GM12878 (cell line): Measurements from ENCODE around the gene STAT5A. TPM values are rescaled to one million over a fixed set of nuclear protein-coding genes. Genes with fewer than 3 reads are reported as not detected.
"Not testable (repeated sequence)": the region's sequence is repeated elsewhere in the genome, so short reads cannot be mapped to it uniquely, and the experiment has no call there.

Source experiments
- ATAC-seq: fragments of 200-7000 bp; cut with Tn5 transposase; 3 replicates; pipeline ENCODE4 v1.9.1; 2020; ENCODE audit warnings: mild to moderate bottlenecking, moderate library complexity
- BruUV-seq: library from RNA; stranded (reverse); fragments of 400-500 nt; replicated peaks from 2 replicates; lab custom pipeline; 2021; lab: Mats Ljungman, UMichigan
- CTCF ChIA-PET: fragments of 300-600 bp; sonication (Branson Sonifier 250); formaldehyde crosslinking; extraction: SDS; loops from one replicate; lab custom pipeline; 2021; ENCODE audit warnings: inconsistent platforms; lab: Yijun Ruan, JAX
- POLR2A ChIA-PET: fragments of 350-600 bp; formaldehyde crosslinking; extraction: SDS; loops from one replicate; lab custom pipeline; 2021; ENCODE audit warnings: inconsistent platforms; lab: Charles Lee
- RAD21 ChIA-PET: fragments of 300-600 bp; sonication (Branson Sonifier 250); formaldehyde crosslinking; loops from one replicate; lab custom pipeline; 2023; ENCODE audit warnings: antibody characterized with exemption; ENCODE audit not compliant: unreplicated experiment; lab: Charles Lee
- SMC1A ChIA-PET: fragments of 300-600 bp; sonication (Branson Sonifier 250); formaldehyde crosslinking; loops from one replicate; lab custom pipeline; 2023; ENCODE audit not compliant: unreplicated experiment, uncharacterized antibody; lab: Charles Lee
- DNase-seq: peaks from one replicate; pipeline ENCODE4 v3.0.0-alpha.2; 2011; ENCODE audit warnings: low read depth, low spot score
- FAIRE-seq: peaks from 3 replicates; lab custom pipeline; 2011; peaks lifted over from hg19 to GRCh38; lab: Jason Lieb, UNC
- H2AFZ ChIP-seq: 2 replicates; pipeline ENCODE4 v1.6.0; 2011; ENCODE audit warnings: low read depth, low read length, control low read depth; ENCODE audit not compliant: control insufficient read depth
- H3K27ac ChIP-seq: 2 replicates; pipeline ENCODE4 v1.5.1; 2011; ENCODE audit warnings: control low read depth; ENCODE audit not compliant: control insufficient read depth, insufficient read depth
- H3K27me3 ChIP-seq, 2 experiments: replicated peaks in 1 of 2; 2 replicates each; pipeline versions ENCODE4 v1.6.0 to v1.6.1; 2011; ENCODE audit warnings: low read length in 1 of 2; ENCODE audit not compliant: control insufficient read depth in 2 of 2, insufficient read depth in 2 of 2
- H3K36me3 ChIP-seq, 2 experiments: 2 replicates each; pipeline ENCODE4 v1.5.1; 2011; ENCODE audit warnings: low read length in 1 of 2; ENCODE audit not compliant: control insufficient read depth in 2 of 2, insufficient read depth in 2 of 2
- H3K4me1 ChIP-seq: 2 replicates; pipeline ENCODE4 v1.6.1; 2011; ENCODE audit warnings: mild to moderate bottlenecking, low read length, moderate library complexity, mixed read lengths; ENCODE audit not compliant: control insufficient read depth, insufficient read depth
- H3K4me2 ChIP-seq: 2 replicates; pipeline ENCODE4 v1.6.0; 2011; ENCODE audit warnings: control low read depth; ENCODE audit not compliant: control insufficient read depth, insufficient read depth
- H3K4me3 ChIP-seq: fragments of 200-600 bp; sonication (generic); 2 replicates; pipeline ENCODE4 v1.5.1; 2016
- H3K79me2 ChIP-seq: 2 replicates; pipeline ENCODE4 v1.6.0; 2011; ENCODE audit warnings: low read length; ENCODE audit not compliant: control insufficient read depth, insufficient read depth
- H3K9ac ChIP-seq: 2 replicates; pipeline ENCODE4 v1.8.0; 2011; ENCODE audit warnings: low read length, control low read depth, mixed read lengths; ENCODE audit not compliant: control insufficient read depth, insufficient read depth
- H3K9me3 ChIP-seq: replicated peaks from 3 replicates; pipeline ENCODE4 v1.5.1; 2011; ENCODE audit warnings: mild to moderate bottlenecking, low read length; ENCODE audit not compliant: control insufficient read depth, insufficient read depth
- H4K20me1 ChIP-seq: 2 replicates; pipeline ENCODE4 v1.6.0; 2011; ENCODE audit not compliant: control insufficient read depth, insufficient read depth
- WGBS: methylation state at CpG from one replicate; pipeline ENCODE4 v1.1.6; 2016; ENCODE audit warnings: low lambda C conversion rate; ENCODE audit not compliant: insufficient replicate concordance, insufficient coverage; ENCODE audit errors: missing lambda C conversion rate; 5-methylcytosine and 5-hydroxymethylcytosine counted together
- in situ Hi-C: fragments of 300-500 bp; cut with MboI; formaldehyde crosslinking; loops from 9 replicates; pipeline ENCODE4 v1.14.3; 2018; ENCODE audit warnings: mixed read lengths
- intact Hi-C: fragments of 100-400 bp; cut with micrococcal nuclease; formaldehyde crosslinking; loops from one replicate; pipeline ENCODE4 v1.14.2; 2022; ENCODE audit not compliant: unreplicated experiment
- polyA plus RNA-seq, 11 experiments: library from polyadenylated mRNA; depleted of rRNA in 4 of 11; unstranded in 6 of 11; stranded (reverse) in 5 of 11; fragments of >200 nt; fragmentation: Nextera tagmentation in 4 of 11; fragmentation: Illumina TruSeq in 1 of 11; extraction: Ambion mirVana in 4 of 11; extraction: Trizol in 1 of 11; gene quantifications; 1 replicate in 1 of 11; 2 replicates in 10 of 11; pipeline versions ENCODE4 v1.2.1 to v1.2.3, GENCODE V29; 2011 to 2016; ENCODE audit warnings: inconsistent platforms in 2 of 11, missing spikeins in 2 of 11, low read depth in 1 of 11
- total RNA-seq, 4 experiments: library from RNA; depleted of rRNA in 3 of 4; stranded (reverse); fragments of >200 nt in 3 of 4; fragmentation: Illumina TruSeq in 1 of 4; extraction: Trizol in 1 of 4; gene quantifications; 2 replicates each; pipeline versions ENCODE4 v1.2.1 to v1.2.3, GENCODE V29; 2013 to 2021

STAT5A gene
- total and polyA plus RNA-seq, 10 of the 15 experiments (the other 5 are each of a cell fraction or from before 2014, with no cell fraction given) = 14.8 to 86.4 (median 41.5) TPM

GRCh38 chr17:42299361-42299760 lies 11.1 kb downstream of the STAT5A start:
- H3K27ac ChIP-seq, DNase-seq, ATAC-seq, in situ Hi-C loops, H3K27me3 ChIP-seq, CTCF ChIA-PET, intact Hi-C loops, H3K9me3 ChIP-seq, POLR2A ChIA-PET, H4K20me1 ChIP-seq, H2AFZ ChIP-seq, H3K4me3 ChIP-seq, H3K9ac ChIP-seq, H3K4me1 ChIP-seq, BruUV-seq, H3K4me2 ChIP-seq, SMC1A ChIA-PET, FAIRE-seq, H3K79me2 ChIP-seq: not testable (repeated sequence)
- WGBS = 86% methylated on average over 8 of the region's 10 CpGs
- peaks cover 0 to 18% of the 10 kb centered on the region in 2 experiments; a peak in 3 of 4 replicates for H3K36me3 ChIP-seq
- RAD21 ChIA-PET = interaction anchor here (0.9 kb wide), 1 partner anchor 105 kb away, joined by 4 read pairs; no protein-coding TSS in a partner anchor

DNA sequence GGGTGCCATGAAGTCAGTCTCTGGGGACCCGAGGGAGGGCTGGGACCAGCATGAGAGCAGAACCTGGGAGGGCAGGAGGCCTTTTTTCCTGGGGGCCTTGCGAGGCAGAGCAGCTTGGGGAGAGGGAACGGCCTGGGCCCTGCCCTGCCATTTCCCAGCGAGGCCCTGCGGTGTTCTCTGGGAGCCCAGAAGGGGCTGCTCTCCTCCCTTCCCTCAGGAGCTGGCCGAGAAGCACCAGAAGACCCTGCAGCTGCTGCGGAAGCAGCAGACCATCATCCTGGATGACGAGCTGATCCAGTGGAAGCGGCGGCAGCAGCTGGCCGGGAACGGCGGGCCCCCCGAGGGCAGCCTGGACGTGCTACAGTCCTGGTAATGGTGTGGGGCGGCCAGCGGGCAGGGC lies 11.6 kb downstream of the STAT5A start:
- CTCF ChIA-PET, ATAC-seq, H3K4me2 ChIP-seq, H4K20me1 ChIP-seq, H2AFZ ChIP-seq, in situ Hi-C loops, FAIRE-seq, H3K79me2 ChIP-seq, H3K9ac ChIP-seq, intact Hi-C loops, H3K27ac ChIP-seq, H3K9me3 ChIP-seq, DNase-seq, H3K4me3 ChIP-seq, H3K4me1 ChIP-seq, BruUV-seq, RAD21 ChIA-PET, POLR2A ChIA-PET, H3K27me3 ChIP-seq, SMC1A ChIA-PET: not testable (repeated sequence)
- WGBS = no CpG with 5 or more reads among the region's 17 CpGs
- H3K36me3 ChIP-seq = peaks cover 0 to 18% of the 10 kb centered on the region in 2 experiments; a peak in 3 of 4 replicates
